NCI-H460 (cell line): ENCODE results near the gene CNTNAP2. TPM values are rescaled to one million over a fixed set of nuclear protein-coding genes. Genes with fewer than 3 reads are reported as not detected.
"Not testable (repeated sequence)": the region's sequence is repeated elsewhere in the genome, so short reads cannot be mapped to it uniquely, and the experiment has no call there.

Source experiments
- DNase-seq: peaks from one replicate; pipeline ENCODE4 v3.0.0-alpha.2; 2016; ENCODE audit warnings: low read depth; ENCODE audit errors: extremely low read depth
- total RNA-seq: library from RNA; depleted of rRNA; stranded (reverse); fragments of >200 nt; shearing (Covaris generic); gene quantifications from 2 replicates; pipeline ENCODE4 v1.2.3, GENCODE V29; 2014

CNTNAP2 gene
- total RNA-seq, 1 experiment from 2014 or later, result 0.15 TPM

DNA sequence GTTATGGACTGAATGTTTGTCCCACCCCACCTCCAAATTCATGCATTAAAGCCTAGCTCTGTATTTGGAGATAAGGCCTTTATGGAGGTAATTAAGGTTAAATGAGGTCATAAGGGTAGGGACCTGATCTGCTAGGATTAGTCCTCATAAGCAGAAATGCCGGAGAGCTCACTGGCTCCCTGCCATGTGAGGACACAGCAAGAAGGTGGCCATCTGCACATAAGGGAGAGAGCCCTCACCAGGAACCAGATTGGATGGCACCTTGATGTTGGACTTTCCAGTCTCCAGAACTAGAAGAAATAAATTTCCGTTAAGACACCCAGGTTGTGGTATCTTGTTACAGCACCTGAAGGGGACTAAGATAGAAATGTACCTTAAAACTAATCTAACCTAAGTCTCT lies 1657.9 kb downstream of the CNTNAP2 start:
- no peak for DNase-seq

- DNase-seq, result peak; percentile 5
Measured at GRCh38 chr7:147775516-147776284, 1659.1 kb downstream of the CNTNAP2 start.

- no peak for DNase-seq
Measured at GRCh38 chr7:147777309-147777708, 1660.7 kb downstream of the CNTNAP2 start.

DNA sequence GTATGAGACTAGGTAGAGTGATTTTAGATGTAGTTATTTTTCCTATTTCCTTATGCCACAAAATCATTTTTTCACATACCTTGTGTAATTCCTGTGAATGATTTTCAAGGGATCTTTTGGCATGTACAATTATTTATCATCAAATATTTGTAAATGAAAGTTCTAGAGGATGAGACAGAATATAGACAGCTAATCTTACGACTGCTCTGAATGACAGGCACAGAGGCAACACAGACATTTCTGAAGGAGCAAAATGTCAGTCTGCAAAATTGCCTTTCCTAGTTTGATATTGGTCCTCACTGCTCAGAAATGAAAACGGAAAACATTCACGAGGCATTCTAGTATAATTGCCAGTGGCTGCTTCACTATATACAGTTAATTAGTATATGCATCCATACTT lies 1663.3 kb downstream of the CNTNAP2 start:
- DNase-seq, result no peak

DNA sequence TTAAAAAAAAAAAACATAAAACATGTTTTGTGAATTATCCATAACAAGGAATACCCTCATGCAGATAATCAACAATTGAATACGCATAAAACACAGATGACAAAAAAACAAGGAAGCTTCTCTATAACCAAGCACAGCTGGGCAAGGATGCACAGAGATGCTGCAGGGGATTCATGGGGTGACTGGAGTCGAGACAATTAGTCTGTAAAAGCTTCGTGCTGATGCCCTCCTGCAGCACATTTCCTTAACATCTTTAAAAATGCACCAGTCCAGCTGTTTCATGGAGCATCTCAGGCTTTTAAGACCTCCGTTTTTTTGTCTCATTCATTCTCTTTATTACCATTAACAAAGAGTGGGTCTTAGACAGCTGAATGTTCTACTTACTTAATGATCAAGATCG lies 1680.0 kb downstream of the CNTNAP2 start:
- DNase-seq, result no peak

DNA sequence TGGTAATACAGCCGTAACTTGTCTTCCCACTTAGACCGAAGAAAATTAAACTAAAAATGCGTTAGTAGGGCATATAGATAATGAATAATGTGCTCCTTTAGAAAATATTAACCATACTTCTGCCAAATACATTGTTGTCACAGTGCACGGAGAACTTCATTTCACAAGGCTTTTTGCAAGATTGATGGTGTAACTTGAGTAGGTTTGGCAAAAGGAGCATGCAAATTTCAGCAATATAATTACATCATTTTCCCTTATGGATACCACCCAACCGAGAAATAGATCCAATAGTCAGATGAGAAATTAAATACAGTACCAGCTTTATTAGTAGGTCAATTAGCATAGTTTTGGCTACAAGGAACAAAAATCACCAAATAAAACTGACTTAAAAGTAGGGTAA lies 1681.4 kb downstream of the CNTNAP2 start:
- DNase-seq, result no peak

DNA sequence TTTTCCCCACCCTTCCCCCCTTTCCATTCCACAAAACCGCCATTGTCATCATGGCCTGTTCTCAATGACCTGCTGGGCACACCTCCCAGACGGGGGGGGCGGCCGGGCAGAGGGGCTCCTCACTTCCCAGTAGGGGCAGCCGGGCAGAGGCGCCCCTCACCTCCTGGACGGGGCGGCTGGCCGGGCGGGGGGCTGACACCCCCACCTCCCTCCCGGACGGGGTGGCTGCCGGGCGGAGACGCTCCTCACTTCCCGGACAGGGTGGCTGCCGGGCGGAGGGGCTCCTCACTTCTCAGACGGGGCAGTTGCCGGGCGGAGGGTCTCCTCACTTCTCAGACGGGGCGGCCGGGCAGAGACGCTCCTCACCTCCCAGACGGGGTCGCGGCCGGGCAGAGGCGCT lies 1685.2 kb downstream of the CNTNAP2 start:
- DNase-seq, result not testable (repeated sequence)

GRCh38 chr7:147803151-147803550 lies 1686.5 kb downstream of the CNTNAP2 start:
- no peak for DNase-seq

GRCh38 chr7:147803606-147804005 lies 1687.0 kb downstream of the CNTNAP2 start:
- DNase-seq, result no peak

- DNase-seq, result no peak
Measured at GRCh38 chr7:147804032-147804431, 1687.4 kb downstream of the CNTNAP2 start.

GRCh38 chr7:147805996-147806576 lies 1689.5 kb downstream of the CNTNAP2 start:
- DNase-seq, result no peak

- no peak for DNase-seq
Measured at GRCh38 chr7:147809786-147810185, 1693.2 kb downstream of the CNTNAP2 start.

DNA sequence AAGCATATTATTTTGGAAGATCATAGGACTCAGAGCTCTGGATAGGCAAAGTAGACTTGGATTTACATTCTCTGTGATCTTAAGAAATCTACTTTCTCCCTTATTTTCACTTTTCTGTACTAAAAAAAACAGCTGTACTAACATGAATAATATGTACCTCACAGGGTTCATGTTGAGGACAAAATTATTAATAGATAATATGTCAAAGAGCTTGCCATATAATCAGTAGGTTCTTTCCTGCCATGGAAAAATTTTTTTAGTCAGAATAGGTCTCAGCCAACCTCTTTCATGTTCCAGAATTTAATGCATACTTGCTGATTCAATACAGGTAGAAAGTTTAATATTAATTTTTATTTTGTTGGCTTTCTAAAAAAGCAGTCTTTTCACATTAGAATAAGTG lies 1693.7 kb downstream of the CNTNAP2 start:
- no peak for DNase-seq

DNA sequence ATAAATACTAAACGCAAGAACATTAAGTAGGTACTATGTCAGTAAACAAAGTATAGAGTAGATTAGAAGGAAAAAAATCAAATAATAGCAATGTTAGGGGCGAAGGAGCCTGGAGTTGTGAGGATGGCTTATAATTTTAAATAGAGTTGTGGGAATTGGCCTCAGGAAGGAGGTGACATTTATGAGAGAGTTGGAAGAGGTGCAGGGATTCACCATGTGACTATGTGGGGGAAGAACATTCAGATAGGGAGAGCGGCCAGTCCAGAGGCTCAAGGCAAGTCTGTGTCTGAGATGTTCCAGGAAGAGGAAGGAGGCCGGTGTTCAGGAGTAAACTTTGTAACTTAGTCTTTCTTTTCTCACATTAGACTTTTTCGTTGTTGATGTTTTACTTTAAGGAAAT lies 1695.3 kb downstream of the CNTNAP2 start:
- no peak for DNase-seq

GRCh38 chr7:147813316-147813715 lies 1696.7 kb downstream of the CNTNAP2 start:
- DNase-seq, result no peak

DNA sequence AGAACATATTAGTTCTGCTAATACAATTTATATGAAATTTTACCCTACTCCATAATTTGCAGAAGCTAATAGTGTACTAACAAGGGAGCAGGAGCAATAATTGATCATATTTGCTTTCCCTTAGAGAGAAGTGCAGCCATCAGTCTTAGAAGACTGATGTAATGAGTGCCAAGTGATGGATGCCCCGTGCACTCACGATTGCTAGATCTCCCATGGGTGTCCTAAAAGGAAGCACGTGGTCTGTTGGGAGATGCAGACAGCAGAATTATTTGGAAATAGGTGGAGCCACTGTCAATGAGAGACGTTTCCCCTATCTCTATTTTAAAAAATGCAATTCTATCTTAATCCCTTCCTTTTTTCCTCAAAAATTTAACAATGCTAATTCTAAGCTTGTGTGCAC lies 1701.7 kb downstream of the CNTNAP2 start:
- DNase-seq, result no peak

- DNase-seq, result no peak
Measured at GRCh38 chr7:147824671-147825070, 1708.1 kb downstream of the CNTNAP2 start.

GRCh38 chr7:147829016-147829415 lies 1712.4 kb downstream of the CNTNAP2 start:
- no peak for DNase-seq

DNA sequence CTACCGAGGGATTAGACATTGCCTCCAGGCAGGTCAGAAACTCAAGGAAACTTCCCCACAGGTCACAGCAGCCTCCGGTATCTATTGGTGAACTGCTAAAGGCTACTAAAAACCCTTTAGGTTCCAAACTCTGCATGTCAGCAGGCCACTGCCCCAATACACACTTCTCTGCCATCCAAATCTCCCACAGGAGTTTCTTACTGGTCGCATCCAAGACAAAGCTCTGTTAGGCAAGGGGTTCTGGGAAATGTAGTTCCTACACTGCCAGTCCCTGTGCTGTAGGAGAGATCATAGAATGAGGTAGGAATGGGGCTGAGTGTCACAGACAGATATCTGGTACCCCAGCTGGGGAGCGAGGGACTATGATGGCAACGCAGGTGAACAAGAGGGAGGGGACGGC lies 1717.0 kb downstream of the CNTNAP2 start:
- no peak for DNase-seq

DNA sequence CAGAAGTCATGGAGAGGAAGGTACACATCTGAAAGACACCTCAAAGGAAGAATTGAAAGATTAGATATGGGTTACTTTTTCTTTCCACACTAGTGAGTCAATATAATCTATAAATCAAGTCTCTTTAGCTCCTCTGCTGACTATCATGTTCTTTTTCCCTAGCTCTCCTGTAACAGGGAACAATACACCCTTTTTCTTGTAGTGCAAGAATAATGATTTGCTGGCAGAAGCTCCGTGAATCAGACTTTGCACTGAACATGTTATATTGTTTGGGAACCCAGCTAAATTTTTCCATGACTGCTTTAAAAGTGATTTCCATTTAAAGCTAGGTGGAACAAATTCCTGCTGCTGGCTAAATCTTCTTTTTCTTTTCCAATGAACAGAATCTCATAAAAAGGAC lies 1717.4 kb downstream of the CNTNAP2 start:
- no peak for DNase-seq

- DNase-seq, result no peak
Measured at GRCh38 chr7:147852833-147853232, 1736.2 kb downstream of the CNTNAP2 start.
